ENCODE measurements around the gene NUP35.

DNA sequence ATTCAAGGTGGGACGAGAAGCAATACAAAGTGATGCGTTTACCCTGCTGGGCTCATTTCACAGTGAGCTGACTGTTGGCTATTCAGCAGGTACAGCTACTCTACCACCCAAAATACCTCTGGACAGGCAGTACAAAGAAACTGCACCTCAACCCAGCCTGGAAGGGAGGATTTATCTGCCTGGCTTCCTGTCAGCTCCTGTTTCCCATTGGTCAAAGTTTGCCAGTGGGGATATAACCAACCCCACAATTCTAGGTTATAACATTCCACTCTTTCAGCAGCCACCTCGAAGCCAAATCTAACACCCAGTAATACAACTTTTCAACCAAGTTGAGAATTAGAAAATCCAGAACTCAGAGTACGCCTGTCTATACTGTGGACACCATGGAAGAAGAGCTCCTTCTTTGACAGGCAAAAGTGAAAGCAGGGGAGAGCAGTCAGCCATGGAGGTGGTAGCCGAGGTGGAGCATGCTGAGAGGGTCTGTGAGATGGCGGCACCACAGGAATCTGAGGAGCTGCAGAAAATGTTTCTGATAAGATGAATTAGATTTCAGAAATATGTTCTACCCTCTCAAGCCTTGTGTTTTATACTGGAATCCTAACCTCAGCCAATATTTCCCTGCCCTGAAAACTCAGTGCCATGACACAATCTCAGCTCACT is 34.9 kb upstream of the NUP35 start:
- no peak for TF ChIP-seq POLR2A (IDR thresholded peaks at IDR 0.05)
- TF ChIP-seq, protein P1, sequence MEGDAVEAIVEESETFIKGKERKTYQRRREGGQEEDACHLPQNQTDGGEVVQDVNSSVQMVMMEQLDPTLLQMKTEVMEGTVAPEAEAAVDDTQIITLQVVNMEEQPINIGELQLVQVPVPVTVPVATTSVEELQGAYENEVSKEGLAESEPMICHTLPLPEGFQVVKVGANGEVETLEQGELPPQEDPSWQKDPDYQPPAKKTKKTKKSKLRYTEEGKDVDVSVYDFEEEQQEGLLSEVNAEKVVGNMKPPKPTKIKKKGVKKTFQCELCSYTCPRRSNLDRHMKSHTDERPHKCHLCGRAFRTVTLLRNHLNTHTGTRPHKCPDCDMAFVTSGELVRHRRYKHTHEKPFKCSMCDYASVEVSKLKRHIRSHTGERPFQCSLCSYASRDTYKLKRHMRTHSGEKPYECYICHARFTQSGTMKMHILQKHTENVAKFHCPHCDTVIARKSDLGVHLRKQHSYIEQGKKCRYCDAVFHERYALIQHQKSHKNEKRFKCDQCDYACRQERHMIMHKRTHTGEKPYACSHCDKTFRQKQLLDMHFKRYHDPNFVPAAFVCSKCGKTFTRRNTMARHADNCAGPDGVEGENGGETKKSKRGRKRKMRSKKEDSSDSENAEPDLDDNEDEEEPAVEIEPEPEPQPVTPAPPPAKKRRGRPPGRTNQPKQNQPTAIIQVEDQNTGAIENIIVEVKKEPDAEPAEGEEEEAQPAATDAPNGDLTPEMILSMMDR (IDR thresholded peaks at IDR 0.05): no peak

All from Peyer's patch (tissue), 4 donors.